ENCODE results near the gene NOS1AP.

NOS1AP gene

DNA sequence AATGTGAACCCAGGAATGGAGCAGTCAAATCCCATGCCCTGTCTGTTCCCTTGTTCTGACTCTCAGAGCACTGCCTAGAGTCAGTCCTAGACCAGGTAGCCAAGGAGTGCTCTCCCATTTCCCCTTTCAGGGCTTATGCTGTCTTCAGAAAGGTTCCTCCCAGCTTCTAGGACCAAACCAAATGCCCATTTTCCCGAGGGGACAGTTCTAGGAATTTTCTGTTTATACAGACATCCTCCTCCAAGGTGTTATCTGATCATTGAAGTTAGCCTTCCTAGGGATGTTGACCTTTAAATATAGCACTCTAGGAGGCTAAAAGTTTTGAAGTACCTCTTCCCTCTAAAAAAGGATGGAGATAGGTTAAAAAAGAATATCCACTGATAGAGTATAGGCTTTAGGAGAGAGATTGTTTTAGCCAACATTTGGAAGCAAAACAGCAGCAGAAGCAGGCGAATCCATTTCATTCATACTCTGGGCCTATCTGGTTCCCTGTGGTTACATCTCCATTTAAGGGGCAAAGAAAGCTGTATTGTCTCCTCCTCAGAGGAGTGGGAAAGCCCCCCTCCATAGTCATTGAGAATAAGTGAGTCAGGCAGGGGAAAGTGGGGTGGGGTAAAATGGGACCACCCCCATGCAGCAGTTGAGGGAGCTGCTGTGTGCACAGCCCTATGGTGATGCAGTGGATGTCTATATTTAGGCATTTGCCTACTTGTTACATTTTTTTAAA lies 180.7 kb downstream of the NOS1AP start:
- no peak for DNase-seq (ENCODE audit: low read depth in 2 of 2)

DNA sequence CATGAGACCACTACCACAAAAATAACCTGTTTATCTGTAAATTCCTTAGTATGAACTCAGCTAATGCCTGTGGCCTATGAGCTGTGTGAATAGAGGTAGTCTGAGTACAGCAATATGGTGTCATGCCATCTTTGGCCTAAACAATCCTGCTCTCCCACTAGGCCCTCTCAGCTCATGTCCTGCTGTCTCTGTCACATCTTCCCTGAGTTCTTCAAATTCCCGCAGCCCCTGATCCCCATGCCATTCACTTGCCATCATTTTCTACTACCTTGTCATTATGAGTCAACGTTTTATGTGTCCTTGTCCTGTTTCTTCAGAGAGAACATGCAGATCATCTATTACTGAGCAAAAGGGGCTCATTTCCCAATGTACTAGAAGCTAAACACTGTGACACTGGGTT lies 181.6 kb downstream of the NOS1AP start:
- DNase-seq (ENCODE audit: low read depth in 2 of 2): no peak

DNA sequence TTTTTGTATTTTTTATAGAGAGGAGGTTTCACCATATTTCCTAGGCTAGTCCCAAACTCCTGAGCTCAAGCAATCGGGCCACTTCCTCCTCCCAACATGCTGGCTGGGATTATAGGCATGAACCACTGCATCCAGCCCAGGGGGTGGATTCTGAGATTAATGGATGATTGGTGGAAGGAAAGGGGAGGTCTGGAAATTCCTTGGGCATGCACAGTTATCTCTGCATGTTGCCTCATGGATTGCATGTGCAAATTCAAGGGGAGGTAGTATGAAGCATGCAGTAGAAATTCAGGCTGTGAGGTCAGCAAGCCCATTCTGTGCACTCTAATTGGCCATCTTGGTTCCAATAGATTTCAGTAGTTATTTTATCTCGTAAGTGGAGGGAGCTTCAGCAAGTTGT lies 182.7 kb downstream of the NOS1AP start:
- no peak for DNase-seq (ENCODE audit: low read depth in 2 of 2)

DNA sequence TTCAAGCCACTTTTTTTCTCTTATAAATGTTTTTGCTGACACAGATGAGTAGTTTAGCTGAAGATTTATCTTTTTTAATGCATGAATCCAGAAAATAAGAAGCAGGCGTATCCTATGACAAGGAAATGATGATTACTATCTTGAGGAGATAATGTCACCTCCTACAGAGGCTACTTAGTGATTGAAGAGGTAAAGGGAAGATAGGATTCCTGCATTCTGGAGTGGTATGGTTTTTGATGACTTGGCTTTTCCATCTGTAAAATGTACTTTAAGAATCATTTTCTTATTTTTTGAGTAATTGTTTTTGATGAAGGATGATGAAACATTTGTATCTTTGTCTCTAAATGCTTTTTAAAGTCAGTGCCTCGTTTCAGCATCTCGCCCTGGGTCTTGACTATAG lies 184.3 kb downstream of the NOS1AP start:
- DNase-seq (ENCODE audit: low read depth in 2 of 2): no peak

DNA sequence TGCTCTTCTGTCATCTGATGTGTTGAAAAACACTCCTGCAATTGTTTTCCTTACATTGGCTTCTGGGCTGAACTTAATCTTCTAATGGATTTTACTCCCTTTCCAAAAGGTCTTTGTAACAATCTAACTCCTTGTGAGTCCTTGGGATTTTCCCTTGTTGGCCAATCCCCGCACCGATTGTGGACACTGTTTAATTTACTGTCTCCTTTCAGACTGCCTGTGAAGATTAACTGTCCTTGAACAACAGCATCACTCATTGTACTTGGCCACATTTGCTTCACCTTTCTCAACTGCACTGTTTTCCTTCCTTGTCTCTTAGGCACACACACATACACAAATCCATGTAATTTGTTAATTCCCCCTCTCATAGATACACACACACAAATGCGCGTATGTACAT lies 186.8 kb downstream of the NOS1AP start:
- DNase-seq (ENCODE audit: low read depth in 2 of 2): no peak

DNA sequence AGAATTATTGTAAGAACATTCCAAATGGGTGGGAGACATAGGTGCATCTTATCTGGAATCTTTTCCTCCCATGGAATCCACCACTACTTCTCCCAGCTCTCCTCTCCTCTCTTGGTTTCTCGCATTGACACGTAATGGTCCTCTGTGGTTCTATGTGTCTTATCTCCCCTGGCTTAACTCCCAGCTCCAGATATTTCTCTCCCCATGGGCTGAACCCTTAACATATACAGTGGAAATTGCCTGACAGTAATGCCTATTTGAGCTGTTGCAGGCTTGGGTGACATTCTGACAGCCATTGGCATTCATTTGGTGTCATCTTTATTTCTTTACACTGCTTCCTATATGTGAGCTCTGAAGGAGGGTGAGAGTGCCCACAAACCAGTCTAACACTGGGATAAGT lies 188.9 kb downstream of the NOS1AP start:
- DNase-seq (ENCODE audit: low read depth in 2 of 2): no peak

DNA sequence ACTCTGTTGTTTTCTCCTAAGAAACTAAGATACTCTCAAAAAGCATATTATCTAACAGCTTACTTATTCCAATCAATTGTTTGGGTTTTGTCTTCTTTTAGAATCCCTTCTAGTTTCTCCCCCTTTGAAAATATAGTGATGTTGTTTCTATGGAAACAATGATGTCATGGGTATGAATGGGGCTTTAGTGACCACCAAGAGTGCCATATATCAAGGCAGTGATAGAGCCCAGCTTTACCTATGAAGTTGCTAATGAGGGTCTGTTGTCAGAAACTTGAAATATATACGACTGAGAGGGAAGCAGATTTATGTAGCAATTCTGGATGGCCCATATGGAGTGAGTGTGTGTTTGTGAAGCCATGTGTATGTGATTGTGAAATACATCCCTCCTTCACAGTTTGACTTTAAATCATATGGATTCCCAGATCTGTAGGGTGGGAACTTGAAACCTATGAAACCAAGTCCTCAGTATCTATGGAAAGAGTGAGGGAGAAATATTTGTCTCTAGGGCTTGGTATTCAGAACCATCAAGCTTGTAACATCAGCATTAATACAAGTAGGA lies 190.5 kb downstream of the NOS1AP start:
- no peak for DNase-seq (ENCODE audit: low read depth in 2 of 2)

DNA sequence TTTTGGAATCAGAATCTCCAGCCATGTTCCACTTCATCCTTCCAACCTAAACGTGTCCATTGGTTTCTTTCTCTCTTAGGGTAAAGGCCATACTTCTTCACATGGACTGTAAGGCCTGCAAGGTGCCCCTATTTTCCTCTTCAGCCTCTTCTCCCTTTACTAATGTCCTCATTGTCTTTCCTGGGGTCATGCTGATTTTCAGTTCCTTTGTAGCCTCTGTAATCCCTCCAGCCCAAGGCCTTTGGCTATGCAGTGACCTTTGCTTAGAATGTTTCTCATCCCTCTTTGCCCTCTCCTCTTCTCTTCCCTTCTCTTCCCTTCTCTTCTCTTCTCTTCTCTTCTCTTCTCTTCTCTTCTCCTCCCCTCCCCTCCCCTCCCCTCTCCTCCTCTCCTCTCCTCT lies 194.6 kb downstream of the NOS1AP start:
- no peak for DNase-seq (ENCODE audit: low read depth in 2 of 2)

DNA sequence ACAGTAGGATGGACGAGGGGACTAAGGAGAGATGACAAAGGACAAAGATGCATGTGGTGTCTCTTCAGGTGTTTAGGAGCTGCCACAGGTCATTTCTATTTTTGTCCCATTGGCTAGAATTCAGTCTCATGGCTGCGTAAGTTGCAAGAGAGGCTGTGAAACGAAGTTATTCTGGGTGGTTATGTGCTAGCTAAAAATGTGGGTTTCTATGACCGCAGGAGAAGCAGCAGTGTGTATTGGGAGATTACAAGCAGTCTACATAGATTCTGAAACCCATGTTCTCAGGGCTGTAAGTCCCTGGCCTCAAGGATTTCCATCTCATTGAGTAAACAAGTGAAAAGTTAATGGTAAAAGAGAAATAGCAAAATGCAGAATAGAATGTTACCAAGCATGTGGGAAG lies 196.5 kb downstream of the NOS1AP start:
- DNase-seq (ENCODE audit: low read depth in 2 of 2): no peak

DNA sequence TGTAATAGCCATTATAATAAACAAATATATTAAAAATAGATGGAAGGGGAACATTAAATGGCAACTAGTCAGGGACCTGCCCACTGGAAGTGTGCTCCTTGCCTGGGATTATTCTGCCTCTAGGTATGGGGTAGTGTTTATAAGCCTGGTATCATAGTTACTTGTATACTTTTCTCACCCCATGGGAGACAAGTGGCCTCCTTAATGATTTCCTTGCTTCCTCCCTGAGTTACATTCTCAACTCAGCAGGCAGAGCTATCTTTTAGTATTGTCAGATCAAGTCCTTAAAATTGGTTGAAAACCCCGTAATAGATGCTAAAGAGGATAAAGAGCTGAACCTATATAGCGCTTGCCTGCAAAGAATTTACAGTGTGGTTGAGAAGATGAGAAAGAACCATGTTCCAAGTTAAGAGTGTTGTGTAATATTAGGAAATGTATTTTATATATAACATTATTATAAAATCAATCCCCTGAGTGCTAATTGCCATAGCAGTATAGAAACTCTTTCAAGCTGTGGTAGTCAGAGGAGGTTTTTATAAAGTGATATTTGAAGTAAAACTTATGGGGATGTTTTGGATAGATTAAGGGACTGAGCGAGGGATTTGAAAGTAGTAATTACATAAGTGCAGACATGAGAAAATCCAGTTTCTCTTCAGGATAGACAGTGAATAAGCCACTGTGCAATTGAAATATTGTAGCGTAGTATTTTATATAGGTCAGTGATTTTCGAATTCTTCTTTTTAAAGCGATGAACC lies 200.7 kb downstream of the NOS1AP start:
- DNase-seq (ENCODE audit: low read depth in 2 of 2): no peak

DNA sequence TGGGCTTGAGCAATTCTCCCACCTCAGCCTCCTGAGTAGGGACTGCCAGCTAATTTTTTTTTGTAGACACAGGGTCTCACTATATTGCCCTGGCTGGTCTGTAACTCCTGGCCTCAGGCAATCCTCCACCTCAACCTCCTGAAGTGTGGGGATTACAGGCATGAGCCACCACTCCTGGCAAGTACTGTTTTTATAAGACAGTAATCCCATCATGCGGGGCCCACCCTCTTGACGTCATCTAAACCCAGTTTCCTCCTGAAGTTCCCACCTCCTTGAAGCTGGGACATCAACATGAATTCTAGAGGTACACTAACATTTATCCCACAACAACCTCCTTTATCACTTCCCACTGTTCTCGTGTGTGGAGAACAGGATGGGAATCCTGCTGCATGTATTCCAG lies 202.5 kb downstream of the NOS1AP start:
- no peak for DNase-seq (ENCODE audit: low read depth in 2 of 2)

DNA sequence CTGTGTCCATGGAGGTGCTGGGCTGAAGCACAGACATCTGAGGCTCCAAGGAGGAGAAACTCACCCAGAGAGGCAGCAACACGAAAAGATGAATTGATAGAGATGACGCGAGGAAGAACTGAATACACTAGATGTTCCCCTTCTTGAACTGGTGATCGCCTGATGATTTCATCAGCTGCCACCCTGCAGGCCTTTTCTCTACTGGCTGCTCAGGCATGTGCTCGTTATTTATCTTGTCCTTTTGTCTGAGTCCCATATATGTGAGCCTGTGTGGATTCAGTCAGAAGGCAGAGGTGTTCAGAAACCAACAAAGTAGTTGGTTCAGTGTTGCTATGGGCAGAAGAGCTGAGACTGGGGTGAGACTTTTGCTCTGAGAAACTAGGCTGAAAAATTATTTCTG lies 202.9 kb downstream of the NOS1AP start:
- no peak for DNase-seq (ENCODE audit: low read depth in 2 of 2)

DNA sequence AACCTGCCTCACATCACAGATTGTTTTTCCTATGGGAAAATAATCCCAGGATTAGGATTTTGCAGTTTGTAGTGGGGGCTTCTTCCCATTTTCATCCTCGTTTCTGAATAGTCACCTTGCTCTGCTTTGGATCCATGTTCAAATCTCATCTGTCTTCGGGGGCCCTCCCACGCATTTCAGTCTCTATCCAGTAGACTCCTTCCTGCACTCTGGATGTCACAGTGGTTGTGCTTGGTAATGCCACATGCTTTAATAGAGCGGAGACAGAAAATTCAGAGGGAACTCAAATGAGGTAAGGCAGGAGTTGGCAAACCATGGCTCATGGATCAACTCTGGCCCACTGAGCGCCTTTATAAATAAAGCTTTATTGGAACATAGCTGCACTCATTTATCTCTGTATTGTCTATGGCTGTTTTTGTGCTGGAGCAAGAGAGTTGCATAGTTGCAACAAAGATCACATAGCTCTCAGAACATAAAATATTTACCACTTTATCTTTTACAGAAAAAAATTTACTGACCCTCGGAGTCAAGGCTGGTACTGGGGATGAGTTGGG lies 206.2 kb downstream of the NOS1AP start:
- no peak for DNase-seq (ENCODE audit: low read depth in 2 of 2)

DNA sequence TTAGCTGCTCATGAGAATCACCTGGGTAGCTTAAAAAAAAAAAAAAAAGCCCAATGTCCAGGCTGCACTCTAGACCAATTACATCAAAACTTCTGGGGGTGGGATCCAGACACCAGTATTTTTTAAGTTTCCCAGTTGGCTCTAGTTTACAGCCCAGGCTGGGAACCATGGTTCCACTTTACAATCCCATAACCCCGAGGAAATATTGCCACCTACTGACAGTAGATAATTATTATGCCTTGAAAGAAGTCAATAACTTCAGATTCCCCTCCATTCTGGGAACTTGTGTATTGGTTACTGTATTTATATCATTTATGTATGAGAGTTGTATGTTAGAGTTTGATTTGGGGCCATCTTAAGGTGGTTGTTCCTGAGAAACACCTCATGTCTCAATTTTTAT lies 207.0 kb downstream of the NOS1AP start:
- no peak for DNase-seq (ENCODE audit: low read depth in 2 of 2)

DNA sequence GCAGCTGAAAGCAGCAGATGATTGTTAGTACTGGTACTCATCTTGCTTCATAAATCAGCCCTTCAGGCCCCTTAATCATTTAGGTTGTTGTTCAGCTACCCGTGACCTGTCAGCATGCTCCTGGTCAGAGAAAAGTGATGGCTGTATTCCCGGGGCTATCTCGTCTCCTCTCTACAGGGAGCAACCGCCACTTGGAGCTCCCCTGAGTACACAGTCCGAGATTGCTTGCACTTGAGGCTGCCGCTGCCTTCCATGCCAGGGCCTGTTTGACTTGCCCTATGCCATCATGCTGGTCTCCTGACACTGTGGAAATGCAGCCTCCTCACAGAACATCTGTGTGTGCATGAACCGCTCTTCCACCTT lies 209.6 kb downstream of the NOS1AP start:
- DNase-seq (ENCODE audit: low read depth in 2 of 2): no peak

DNA sequence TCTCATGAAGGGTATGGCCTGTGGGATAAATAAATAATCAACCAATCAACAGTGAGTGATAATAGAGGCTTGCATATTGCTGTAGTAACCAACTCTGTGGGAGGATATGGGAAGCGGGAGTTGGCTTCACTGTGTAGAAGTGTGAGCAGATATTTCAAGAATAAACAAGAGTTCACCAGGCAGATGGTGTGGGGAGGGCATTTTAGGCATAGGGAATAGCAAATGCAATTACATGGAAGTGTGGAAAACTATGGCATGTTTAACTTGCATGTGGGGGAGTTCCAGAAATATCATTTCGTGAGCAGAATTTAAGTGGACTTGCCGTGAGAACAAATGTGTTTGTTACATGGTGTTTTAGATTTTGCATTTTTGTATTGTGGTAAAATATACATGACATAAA lies 211.9 kb downstream of the NOS1AP start:
- DNase-seq (ENCODE audit: low read depth in 2 of 2): no peak

DNA sequence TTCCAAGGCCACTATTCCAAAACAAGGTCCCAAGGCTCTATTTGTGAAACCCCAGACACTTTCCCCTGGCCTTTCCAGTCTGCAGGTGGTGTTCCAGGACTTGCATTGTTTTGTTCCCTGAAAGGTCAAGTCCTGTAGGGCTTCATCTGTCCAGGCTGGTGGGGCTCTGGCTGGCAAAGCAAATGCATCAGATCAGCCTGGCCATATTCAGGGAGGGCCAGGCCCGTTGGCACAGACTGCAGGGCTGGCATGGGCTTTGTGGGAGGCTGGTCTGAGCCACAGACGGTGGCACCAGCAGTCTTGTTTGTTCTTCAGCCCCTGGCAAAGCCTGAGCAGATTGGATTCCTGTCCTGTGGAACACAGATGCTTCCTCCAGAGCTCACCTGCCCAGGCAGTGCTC lies 214.2 kb downstream of the NOS1AP start:
- no peak for DNase-seq (ENCODE audit: low read depth in 2 of 2)

DNA sequence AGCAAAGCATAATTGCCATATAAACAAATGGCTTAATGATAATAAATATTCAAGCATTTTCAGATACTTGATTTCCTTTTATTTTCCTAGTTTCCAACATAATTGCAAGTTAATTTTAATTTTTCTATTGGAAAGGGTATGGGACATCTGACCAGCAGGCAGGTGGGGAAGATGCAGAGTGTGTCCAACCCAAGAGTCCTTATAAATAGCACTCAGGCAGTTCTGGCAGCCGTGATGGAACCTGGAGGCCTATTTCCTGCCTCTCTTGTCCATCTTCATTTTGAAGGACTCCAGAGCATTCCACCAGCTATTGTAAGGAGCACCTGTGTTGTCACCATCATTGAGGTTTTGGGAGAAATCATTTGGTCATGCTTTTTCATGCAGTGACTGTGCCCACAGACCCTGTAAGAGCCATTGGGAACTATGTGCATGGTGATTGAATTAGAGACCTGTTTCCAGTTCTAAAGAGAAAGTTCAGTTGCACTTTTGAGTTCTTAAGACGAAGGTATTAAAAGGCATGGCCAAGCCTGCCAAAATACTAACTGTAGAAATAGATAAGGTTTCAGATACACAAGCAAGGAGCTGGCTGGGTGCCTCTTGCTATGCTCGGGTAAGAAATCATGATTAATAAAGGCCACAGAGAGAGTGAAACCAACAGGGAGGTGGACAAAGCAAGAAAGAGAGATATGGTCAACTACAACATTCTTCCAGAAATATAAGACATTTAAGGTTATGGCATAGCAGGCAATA lies 214.9 kb downstream of the NOS1AP start:
- DNase-seq (ENCODE audit: low read depth in 2 of 2): no peak

DNA sequence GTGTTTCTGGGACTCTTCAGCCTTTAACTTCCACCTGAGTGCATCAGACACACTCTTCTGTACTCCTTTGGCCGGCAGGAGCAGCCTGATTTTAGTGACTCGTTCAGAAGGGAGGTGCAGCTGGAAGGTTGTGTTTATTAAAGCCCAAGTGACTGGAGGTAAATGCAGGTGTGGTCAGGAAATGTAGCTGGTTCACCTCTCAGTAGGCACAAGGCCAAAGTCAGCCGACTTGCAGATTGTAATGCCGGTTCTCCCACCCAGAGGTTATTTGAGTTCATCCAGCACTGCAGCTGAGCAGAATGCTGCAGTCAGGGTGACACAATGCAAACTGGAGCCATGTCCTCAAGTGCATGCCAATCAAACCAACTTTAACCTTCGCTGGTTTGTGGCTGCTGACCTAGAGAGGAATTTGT lies 215.7 kb downstream of the NOS1AP start:
- DNase-seq (ENCODE audit: low read depth in 2 of 2): no peak

DNA sequence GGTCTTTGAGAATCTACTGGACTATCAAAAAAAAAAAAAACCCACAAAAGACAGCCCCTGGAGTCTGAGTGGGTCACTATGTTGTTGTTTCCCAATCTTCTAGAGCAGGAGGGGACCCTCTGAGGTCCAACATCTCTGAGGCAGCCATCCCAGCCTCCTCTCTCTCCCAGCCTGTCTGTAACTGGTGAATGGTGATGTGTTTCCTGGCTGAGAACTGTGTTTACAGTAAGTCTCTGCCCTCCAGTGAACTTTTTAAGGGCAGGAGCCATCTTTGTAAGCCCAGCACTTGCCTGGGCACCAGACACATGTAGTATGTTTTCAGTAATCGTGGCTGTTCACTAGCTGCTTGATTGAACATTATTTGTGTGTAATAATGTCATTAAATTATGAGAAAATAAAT lies 221.5 kb downstream of the NOS1AP start:
- no peak for DNase-seq (ENCODE audit: low read depth in 2 of 2)

DNA sequence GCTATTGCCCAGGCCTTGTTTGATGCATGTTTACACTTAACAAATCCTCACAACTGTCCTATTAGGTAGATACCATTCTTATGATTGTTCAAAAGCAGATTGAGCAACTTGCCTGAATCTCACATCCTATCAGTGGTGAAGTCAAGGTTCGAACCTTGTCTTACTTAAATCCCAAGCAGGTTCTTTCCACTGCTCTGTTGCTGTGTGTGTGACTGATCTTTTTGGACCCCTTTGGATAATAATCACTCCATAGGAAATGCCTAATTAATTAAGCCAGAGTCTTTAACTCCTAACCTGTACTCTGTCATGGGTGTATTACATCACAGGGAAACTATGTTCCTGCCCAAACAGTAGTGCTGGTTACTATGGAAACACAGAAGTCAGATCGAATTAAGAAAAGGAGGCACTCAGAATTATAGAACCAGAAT lies 222.9 kb downstream of the NOS1AP start:
- no peak for DNase-seq (ENCODE audit: low read depth in 2 of 2)

DNA sequence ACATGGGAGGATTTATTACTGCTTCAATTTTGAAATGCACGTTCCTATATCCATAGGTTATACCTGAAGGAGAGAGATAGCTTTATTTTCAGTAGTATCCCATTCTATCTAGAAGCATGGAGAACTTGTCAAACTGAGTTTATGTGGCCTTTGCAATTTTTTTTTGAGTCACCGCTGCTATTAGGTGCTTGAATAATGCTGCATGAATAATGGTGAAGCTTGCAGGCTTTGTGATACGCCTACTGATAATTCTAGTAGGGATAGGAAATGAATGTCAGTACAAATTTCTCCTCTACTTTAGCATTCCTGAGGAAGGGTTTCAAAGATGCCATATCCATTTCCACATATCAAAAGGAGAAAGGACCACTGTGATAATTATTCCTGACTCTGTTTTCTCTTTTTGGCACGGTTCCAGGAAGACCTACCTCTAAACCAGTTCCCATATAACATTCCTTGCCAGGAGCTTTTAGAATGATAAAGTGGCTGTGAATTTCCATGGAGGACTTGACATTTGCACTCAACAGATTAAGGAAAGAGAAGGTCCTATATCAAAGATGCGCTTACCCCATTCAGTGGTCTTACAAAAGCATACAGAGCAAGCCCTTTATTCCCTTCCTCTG lies 223.7 kb downstream of the NOS1AP start:
- no peak for DNase-seq (ENCODE audit: low read depth in 2 of 2)
